ENCODE measurements around the gene NCK2.

NCK2 gene

DNA sequence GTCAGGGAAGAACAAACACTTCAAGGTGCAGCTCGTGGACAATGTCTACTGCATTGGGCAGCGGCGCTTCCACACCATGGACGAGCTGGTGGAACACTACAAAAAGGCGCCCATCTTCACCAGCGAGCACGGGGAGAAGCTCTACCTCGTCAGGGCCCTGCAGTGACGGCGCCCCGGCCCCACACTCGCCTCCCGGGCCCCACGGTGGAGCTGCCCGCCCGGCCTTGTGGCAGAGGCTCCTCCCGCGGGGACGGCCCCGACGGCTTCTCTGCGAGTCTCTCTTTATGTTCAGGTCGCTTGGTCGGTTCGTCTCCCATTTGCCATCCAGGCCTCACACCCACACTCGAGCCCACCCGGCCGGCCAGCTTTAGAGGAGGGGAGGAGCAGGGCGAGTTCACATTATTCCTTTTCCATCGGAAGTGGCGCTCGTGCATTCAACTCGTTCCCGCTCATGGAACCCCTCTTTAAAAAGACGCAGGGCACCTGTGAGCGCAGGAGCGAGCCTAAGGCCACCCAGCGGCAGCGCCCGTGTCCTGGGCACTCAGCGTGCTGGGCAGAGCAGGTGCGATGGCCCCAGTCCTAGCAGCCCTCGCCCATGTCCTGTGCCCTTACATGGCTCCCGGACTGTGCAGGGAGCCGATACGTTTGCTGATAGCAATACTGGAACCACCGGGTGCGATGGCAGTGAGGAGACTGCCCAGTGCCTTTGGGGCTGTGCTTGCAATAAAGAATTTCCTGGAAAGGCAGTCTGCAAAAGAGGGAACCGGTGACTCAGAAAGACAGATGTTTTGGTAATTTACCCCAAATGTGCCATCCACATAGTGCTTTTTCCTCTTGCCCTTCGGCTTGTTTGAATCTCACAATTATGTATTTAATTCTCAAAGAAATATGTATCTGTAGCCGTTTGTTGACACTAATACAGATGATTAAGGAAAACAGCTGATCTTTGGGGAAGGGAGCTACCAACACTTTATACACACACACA, 148.6 kb downstream of the NCK2 start:
- peaks cover 0 to 31% of the 10 kb centered on the region in 2 experiments for H3K36me3 ChIP-seq (ENCODE audit: control insufficient read depth in 1 of 2, insufficient read depth in 2 of 2, low read depth in 1 of 2, low read length in 2 of 2)
- H2BK120ac ChIP-seq (ENCODE audit: low read depth, low read length) = no peak overlapping the region
- no peak overlapping the region for H2BK15ac ChIP-seq (ENCODE audit: low read depth, poor library complexity, severe bottlenecking)
- H3K27me3 ChIP-seq (ENCODE audit: control insufficient read depth in 1 of 2, insufficient read depth in 1 of 2, low read length in 2 of 2) = no peaks in the 10 kb centered on the region
- no peak overlapping the region for H4K91ac ChIP-seq (ENCODE audit: low read length)
- 97% methylated on average over 49 of the region's 51 CpGs for WGBS
- no peak overlapping the region for H2BK5ac ChIP-seq (ENCODE audit: low read depth, low read length, poor library complexity, severe bottlenecking)
- H3K23ac ChIP-seq (ENCODE audit: low read length in 2 of 2) = no peak overlapping the region
- DNase-seq = no peak
- H2AK5ac ChIP-seq (ENCODE audit: low read length, severe bottlenecking) = no peak overlapping the region
- no peak overlapping the region for H3K4me3 ChIP-seq (ENCODE audit: insufficient read depth in 1 of 2, low read depth in 1 of 2, low read length in 2 of 2)
- H2BK12ac ChIP-seq (ENCODE audit: low read length in 2 of 2) = no peak overlapping the region
- H4K8ac ChIP-seq (ENCODE audit: low read length) = peak overlapping the region; percentile 36
- H3K4ac ChIP-seq (ENCODE audit: low read depth in 1 of 2, low read length in 2 of 2) = no peak overlapping the region
- H3K14ac ChIP-seq (ENCODE audit: low read length in 2 of 2) = peak overlapping the region in 1 of 2 experiments; percentile 28
- H3K27ac ChIP-seq (ENCODE audit: low read length, poor library complexity, severe bottlenecking) = no peak overlapping the region
- no peak overlapping the region for H3K4me2 ChIP-seq (ENCODE audit: low read length, poor library complexity, severe bottlenecking)
- H3K9me3 ChIP-seq (ENCODE audit: control insufficient read depth, low read length) = peaks cover 8% of the 10 kb centered on the region
- H3K79me1 ChIP-seq (replicated peaks; ENCODE audit: low read length, poor library complexity, severe bottlenecking) = peaks cover 36% of the 10 kb centered on the region
- H3K18ac ChIP-seq (ENCODE audit: low read depth in 1 of 2, low read length in 2 of 2) = peak overlapping the region in 1 of 2 experiments; percentile 9
- no peak overlapping the region for H2AFZ ChIP-seq (ENCODE audit: low read depth, low read length)
- H3K4me1 ChIP-seq (ENCODE audit: control insufficient read depth, insufficient read depth, low read depth, low read length) = peaks cover 5% of the 10 kb centered on the region
- H3K9ac ChIP-seq (ENCODE audit: low read length) = no peak overlapping the region

DNA sequence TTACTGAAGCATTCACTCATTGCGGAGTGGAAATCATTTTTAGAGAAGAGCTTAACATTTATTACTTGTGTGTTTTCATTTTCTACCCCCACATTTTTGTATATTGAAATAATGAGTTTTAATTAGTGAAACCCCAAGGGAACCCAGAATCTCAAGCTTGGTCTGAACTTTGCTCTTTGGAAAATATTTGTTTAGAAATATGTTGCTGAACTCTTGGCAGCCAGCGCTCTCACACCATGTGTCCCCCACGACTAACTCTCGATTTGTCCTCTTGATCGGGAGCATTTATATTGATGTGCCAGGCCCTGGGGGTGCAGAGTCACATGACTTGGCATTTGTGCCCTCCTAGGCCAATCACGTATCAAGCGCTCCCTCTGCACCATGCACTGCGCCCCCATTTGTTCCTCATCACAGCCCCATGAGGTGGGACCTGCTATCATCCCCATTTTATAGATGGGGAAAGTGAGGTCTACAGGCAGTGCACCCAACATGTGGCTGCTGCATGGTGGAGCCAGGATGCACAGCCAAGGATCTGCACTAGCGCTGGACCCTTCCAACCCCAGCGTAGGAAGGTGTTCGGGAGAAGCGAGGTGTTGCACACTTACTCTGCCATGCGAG, 149.7 kb downstream of the NCK2 start:
- no peak overlapping the region for H3K9ac ChIP-seq (ENCODE audit: low read length)
- no peak overlapping the region for H4K8ac ChIP-seq (ENCODE audit: low read length)
- no peak overlapping the region for H2BK15ac ChIP-seq (ENCODE audit: low read depth, poor library complexity, severe bottlenecking)
- H2BK120ac ChIP-seq (ENCODE audit: low read depth, low read length) = no peak overlapping the region
- H3K18ac ChIP-seq (ENCODE audit: low read depth in 1 of 2, low read length in 2 of 2) = no peak overlapping the region
- H3K79me1 ChIP-seq (replicated peaks; ENCODE audit: low read length, poor library complexity, severe bottlenecking) = peaks cover 26% of the 10 kb centered on the region
- peaks cover 5% of the 10 kb centered on the region for H3K4me1 ChIP-seq (ENCODE audit: control insufficient read depth, insufficient read depth, low read depth, low read length)
- no peak overlapping the region for H3K4me2 ChIP-seq (ENCODE audit: low read length, poor library complexity, severe bottlenecking)
- H2BK12ac ChIP-seq (ENCODE audit: low read length in 2 of 2) = no peak overlapping the region
- no peak overlapping the region for H3K14ac ChIP-seq (ENCODE audit: low read length in 2 of 2)
- H3K36me3 ChIP-seq (ENCODE audit: control insufficient read depth in 1 of 2, insufficient read depth in 2 of 2, low read depth in 1 of 2, low read length in 2 of 2) = peaks cover 0 to 27% of the 10 kb centered on the region in 2 experiments
- no peak overlapping the region for H3K23ac ChIP-seq (ENCODE audit: low read length in 2 of 2)
- no peaks in the 10 kb centered on the region for H3K27me3 ChIP-seq (ENCODE audit: control insufficient read depth in 1 of 2, insufficient read depth in 1 of 2, low read length in 2 of 2)
- WGBS = 94% methylated on average over 12 of the region's 13 CpGs
- H2BK5ac ChIP-seq (ENCODE audit: low read depth, low read length, poor library complexity, severe bottlenecking) = no peak overlapping the region
- no peak overlapping the region for H4K91ac ChIP-seq (ENCODE audit: low read length)
- no peak overlapping the region for H3K27ac ChIP-seq (ENCODE audit: low read length, poor library complexity, severe bottlenecking)
- no peak overlapping the region for H2AK5ac ChIP-seq (ENCODE audit: low read length, severe bottlenecking)
- H3K4ac ChIP-seq (ENCODE audit: low read depth in 1 of 2, low read length in 2 of 2) = no peak overlapping the region
- H3K9me3 ChIP-seq (ENCODE audit: control insufficient read depth, low read length) = peaks cover 9% of the 10 kb centered on the region
- no peak overlapping the region for H3K4me3 ChIP-seq (ENCODE audit: insufficient read depth in 1 of 2, low read depth in 1 of 2, low read length in 2 of 2)
- no peak overlapping the region for H2AFZ ChIP-seq (ENCODE audit: low read depth, low read length)
- no peak for DNase-seq

DNA sequence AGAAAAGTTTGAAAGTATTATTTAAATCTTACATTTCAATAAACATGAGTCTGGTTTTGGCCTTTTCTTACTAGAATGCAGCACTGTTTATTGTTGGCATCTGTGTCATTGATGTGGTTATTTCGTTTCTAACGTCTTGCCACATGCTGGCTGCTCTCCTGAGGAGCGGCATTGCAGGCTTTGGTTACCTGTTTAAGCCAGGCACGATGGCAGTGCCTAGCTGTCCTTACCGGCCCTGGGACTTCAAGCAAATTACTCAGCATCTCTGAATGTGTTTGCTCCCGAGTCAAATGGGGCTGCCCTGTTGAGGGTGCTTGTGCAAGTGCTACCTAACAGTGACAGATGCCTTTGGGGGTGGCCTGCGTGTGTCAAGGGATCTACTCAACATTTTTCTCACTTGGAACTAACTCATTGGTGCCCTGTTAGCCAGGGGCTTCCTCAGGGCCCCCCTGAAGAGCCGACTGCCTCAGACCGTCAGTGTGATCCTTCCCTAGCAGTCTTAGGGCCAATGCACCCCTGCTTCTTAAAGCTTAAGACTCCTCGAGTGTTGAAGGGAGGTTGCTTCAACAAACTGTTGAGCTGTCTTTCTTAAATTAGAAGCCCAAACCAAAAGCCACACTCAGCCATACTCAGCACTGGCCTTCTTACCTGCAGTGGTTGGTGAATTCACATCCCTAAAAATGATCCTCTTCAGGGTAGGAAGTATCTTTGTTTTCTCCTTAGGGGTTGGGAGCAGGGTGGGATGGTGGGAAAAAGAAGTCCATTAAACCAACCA, 151.5 kb downstream of the NCK2 start:
- Histone ChIP-seq H3K9me3 (ENCODE audit: control insufficient read depth, low read length) (peaks cover 12% of the 10 kb centered on the region), H2BK12ac (ENCODE audit: low read length in 2 of 2) (no peak overlapping the region), H3K4me2 (ENCODE audit: low read length, poor library complexity, severe bottlenecking) (no peak overlapping the region), H4K91ac (ENCODE audit: low read length) (no peak overlapping the region), H2AK5ac (ENCODE audit: low read length, severe bottlenecking) (no peak overlapping the region), H3K79me1 (replicated peaks; ENCODE audit: low read length, poor library complexity, severe bottlenecking) (peaks cover 19% of the 10 kb centered on the region), H3K27me3 (ENCODE audit: control insufficient read depth in 1 of 2, insufficient read depth in 1 of 2, low read length in 2 of 2) (no peaks in the 10 kb centered on the region), H4K8ac (ENCODE audit: low read length) (no peak overlapping the region), H2AFZ (ENCODE audit: low read depth, low read length) (no peak overlapping the region), H3K4me3 (ENCODE audit: insufficient read depth in 1 of 2, low read depth in 1 of 2, low read length in 2 of 2) (no peak overlapping the region), H3K4ac (ENCODE audit: low read depth in 1 of 2, low read length in 2 of 2) (no peak overlapping the region), H2BK120ac (ENCODE audit: low read depth, low read length) (no peak overlapping the region), H3K36me3 (ENCODE audit: control insufficient read depth in 1 of 2, insufficient read depth in 2 of 2, low read depth in 1 of 2, low read length in 2 of 2) (peaks cover 0 to 24% of the 10 kb centered on the region in 2 experiments), H3K4me1 (ENCODE audit: control insufficient read depth, insufficient read depth, low read depth, low read length) (peaks cover 5% of the 10 kb centered on the region), H2BK5ac (ENCODE audit: low read depth, low read length, poor library complexity, severe bottlenecking) (no peak overlapping the region), H2BK15ac (ENCODE audit: low read depth, poor library complexity, severe bottlenecking) (no peak overlapping the region), H3K18ac (ENCODE audit: low read depth in 1 of 2, low read length in 2 of 2) (no peak overlapping the region), H3K23ac (ENCODE audit: low read length in 2 of 2) (no peak overlapping the region), H3K9ac (ENCODE audit: low read length) (no peak overlapping the region), H3K14ac (ENCODE audit: low read length in 2 of 2) (no peak overlapping the region), H3K27ac (ENCODE audit: low read length, poor library complexity, severe bottlenecking) (no peak overlapping the region)
- no peak for DNase-seq
- WGBS = 90% methylated on average over 10 of the region's 10 CpGs

Data from mesenchymal stem cell (in vitro differentiated cells and primary cell).